ENCODE data around the gene VAMP3.
A peak's percentile ranks its signal among the peaks of the same experiment; 100 is the strongest.
"Not testable (repeated sequence)": the region's sequence is repeated elsewhere in the genome, so short reads cannot be mapped to it uniquely, and the experiment has no call there.

VAMP3 gene

DNA sequence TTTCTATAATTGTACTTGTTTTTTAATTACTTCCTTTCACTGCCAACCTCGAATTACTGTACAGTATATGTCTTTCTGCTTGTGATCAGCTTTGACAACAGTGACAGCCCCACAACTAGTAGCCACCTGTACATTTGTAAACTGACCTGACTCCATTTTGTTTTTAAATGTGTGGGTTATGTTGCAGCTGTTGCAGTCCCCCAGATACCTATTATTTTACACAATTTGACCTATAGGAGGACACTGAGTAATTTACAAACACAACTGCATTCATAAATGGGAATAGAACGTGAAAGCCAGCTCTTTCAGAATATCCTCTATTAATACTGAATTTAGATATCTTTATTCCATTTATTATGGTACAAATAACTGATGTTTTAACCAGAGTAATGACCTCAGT is 2.5 kb upstream of the VAMP3 start:
- DNase-seq (ENCODE audit: low read depth in 2 of 2) = no peak

DNA sequence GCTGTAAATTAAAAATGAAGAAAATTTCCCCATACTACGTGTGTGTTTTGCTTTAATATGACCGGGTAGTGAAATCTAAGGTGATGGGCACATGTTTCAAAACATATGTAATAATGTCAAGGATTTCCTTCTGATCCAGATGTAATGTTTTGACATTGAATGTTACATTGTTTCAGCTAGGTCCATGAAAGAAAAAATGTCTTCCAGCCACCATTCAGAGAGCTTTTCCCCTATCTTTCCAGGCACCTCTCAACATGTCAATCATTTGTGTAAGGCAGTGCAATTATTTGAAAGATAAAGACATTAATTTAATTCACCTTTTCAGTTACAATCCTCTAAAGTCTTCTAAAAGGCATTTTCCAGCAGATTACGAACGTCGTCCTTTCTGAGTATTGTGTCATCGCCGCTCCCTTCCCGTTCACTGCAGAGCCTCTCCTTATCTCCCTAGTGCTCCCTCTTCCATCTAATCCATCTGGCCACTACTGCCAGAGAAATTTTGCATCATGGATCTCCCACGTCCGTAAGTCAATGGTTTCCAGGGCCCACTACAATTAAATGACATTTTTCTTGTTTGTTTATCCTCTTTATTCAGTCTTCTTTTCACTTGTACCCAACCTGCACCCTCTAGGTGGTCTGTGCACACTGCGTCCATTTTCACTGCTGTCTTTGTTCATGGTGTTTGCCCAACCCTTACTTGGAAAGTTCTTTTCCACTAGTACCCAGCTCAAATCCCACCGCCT is 1.3 kb upstream of the VAMP3 start:
- DNase-seq (ENCODE audit: low read depth in 2 of 2) = no peak

- DNase-seq (ENCODE audit: low read depth in 2 of 2) = no peak
These were observed 463 bp upstream of the VAMP3 start for GRCh38 chr1:7770669-7770996.

- no peak for DNase-seq (ENCODE audit: low read depth in 2 of 2)
These were observed 765 bp downstream of the VAMP3 start for GRCh38 chr1:7771823-7772299.

DNA sequence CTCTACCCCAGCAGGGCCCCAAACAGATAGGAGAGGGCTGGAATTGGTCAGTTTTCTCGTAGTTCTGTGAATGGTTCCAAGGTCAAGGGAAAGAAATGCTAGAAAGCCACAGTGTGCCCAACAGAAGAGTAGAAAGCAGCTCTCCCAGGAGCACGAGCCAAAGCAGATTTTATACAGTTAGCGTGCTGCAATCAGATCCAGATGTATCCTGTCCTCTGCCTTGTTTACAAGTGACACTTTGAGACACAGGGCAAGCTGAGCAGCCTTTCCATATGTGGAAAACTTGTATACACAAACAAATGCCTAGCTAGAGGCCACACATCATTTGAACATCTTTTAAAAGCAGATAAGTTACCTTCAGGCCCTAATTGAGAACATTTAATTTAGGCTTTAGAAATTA is 6.5 kb downstream of the VAMP3 start:
- no peak for DNase-seq (ENCODE audit: low read depth in 2 of 2)

- DNase-seq (ENCODE audit: low read depth in 2 of 2) = no peak
These were observed 7.1 kb downstream of the VAMP3 start for GRCh38 chr1:7778133-7778628.

DNA sequence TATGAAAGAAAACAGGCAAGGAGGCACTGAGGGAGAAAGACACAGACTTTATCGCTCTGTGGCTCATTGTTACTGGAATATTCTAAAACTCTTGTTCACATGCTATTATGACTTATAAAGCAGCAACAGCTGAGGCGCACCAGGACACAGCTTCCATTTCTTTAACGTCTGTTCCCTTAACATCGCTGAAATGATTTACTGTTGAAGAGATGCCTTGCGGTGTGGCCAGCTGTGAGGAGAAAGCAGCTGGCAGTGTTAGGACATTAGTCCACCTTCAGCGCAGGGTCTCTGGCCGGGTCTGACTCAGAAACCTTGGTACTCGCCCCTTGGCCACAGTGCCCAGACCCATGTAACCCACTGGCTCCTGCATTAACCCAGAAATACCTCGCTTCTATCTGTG is 9.9 kb downstream of the VAMP3 start:
- no peak for DNase-seq (ENCODE audit: low read depth in 2 of 2)

GRCh38 chr1:7781501-7781900 is 10.4 kb downstream of the VAMP3 start:
- no peak for DNase-seq (ENCODE audit: low read depth in 2 of 2)

DNA sequence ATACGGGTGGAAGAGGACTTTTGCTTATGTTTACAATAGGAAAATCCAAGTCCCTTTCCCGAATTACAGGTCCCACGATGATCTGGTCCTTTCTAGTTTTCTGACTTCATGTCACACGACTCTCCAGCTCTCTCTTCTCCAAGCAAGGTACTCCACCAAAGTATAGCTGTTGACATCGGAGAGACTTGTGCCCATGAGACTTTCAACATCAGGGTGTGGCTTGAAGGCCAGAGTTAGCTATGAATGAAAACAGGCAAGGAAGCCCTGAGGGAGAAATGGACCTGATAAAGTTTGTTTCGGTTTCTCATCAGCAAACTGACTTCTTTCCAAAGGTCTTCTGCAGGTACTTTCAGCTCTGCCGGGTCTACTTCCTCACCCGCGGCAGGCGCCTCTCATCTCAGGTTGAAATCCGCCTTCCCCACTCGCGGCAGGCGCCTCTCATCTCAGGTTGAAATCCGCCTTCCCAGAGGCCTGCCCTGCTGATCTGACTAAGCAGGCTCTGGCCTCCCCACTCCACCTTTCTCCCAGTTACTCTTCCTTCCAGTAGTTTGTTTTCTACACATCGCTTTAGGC is 10.9 kb downstream of the VAMP3 start:
- no peak for DNase-seq (ENCODE audit: low read depth in 2 of 2)

DNA sequence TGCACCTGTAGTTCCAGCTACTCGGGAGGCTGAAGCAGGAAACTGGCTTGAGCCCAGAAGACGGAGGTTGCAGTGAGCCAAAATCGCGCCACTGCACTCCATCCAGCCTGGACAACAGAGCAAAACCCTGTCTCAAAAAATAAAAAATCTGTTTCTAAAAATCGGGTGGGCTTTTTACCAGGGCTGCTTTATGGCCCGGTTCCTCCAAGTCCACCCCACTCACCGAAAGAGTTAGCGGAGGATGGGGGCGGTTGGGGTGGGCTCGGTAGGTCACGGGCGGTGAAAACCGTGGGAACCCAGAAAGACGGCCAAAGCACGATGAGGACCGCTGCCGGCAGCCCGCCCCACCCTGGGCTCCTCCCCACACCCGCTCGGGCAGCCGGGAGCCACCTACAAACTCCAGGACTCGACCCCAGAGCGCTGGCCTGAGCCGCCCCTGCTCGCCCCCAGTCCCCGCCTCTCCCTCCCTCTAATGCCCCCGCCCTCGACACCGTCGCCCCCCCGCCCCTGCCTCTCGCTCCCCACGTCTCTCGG is 12.1 kb downstream of the VAMP3 start:
- peak in 1 of 2 donors; percentile 12 for DNase-seq (ENCODE audit: low read depth in 2 of 2)

- DNase-seq (ENCODE audit: low read depth in 2 of 2) = peak; percentile 69 to 84
These were observed 12.9 kb downstream of the VAMP3 start, which contains the start of gene PER3 for GRCh38 chr1:7783826-7784491. PER3 (plus strand) TSS chr1:7784291; CDS start chr1:7784878, 587 bp downstream.

GRCh38 chr1:7784492-7785071 is 13.5 kb downstream of the VAMP3 start:
- no peak for DNase-seq (ENCODE audit: low read depth in 2 of 2)

DNA sequence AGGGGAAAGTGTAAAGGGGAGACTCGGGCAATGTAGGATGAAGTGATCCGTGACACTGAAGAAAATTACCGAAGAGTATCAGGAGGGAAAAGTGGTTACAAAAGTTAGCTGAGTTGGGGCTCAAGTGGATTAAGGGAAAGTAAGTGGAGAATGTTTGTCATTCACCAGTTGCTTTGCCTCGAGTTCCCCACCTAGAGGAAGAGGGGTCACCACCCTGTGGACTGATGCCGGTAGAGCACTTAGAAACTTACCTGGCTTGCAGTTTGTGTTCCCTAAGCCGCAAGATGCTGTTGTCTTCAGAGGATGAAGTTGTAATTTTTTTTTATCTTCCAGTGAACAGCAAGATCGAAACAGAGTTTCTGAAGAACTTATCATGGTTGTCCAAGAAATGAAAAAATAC is 14.0 kb downstream of the VAMP3 start:
- DNase-seq (ENCODE audit: low read depth in 2 of 2) = no peak

- no peak for DNase-seq (ENCODE audit: low read depth in 2 of 2)
These were observed 15.7 kb downstream of the VAMP3 start for GRCh38 chr1:7786795-7787194.

GRCh38 chr1:7789828-7790227 is 18.7 kb downstream of the VAMP3 start:
- no peak for DNase-seq (ENCODE audit: low read depth in 2 of 2)

DNA sequence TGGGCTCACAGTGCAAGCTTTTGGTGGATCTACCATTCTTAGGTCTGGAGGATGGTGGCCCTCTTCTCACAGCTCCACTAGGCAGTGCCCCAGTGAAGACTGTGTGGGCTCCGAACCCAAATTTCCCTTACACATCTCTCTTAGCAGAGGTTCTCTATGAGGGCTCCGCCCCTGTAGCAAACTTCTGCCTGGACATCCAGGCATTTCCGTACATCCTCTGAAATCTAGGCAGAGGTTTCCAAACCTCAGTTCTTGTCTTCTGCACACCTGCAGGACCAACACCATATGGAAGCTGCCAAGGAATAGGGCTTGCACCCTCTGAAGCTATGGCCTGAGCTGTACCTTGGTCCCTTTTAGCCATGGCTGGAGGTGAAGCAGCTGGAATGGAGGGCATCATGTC is 19.9 kb downstream of the VAMP3 start:
- not testable (repeated sequence) for DNase-seq (ENCODE audit: low read depth in 2 of 2)

- no peak for DNase-seq (ENCODE audit: low read depth in 2 of 2)
These were observed 24.3 kb downstream of the VAMP3 start for GRCh38 chr1:7795406-7795805.

GRCh38 chr1:7805460-7805859 is 34.4 kb downstream of the VAMP3 start:
- no peak for DNase-seq (ENCODE audit: low read depth in 2 of 2)

DNA sequence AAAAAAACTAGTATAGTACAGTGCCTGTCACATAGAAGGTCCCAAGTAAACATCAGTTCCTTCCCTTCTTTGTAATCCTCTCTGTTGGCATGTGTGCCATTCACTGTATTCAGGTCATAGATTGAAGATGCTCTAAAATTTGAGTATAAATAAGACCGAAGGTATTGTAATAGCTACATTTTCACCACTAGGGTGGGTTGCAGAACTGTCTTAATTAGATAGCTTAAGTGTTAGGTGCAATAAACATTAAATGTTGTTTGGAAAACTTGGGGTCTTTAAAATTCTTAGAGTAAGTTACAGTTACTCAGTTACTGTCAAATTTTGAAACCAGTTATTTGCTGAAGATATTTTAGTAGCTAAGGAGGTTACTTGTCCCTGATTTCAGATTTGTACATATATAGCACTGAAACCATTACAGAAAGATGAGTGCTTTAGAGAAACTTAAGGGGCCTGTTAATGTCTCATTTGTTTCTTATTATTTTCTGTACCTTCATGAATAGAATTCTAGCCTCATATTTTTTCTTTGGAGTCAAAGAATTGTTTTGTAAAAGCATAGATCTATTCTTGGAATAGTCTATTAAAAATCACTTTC is 37.3 kb downstream of the VAMP3 start:
- DNase-seq (ENCODE audit: low read depth in 2 of 2) = no peak

- DNase-seq (ENCODE audit: low read depth in 2 of 2) = no peak
These were observed 38.6 kb downstream of the VAMP3 start for GRCh38 chr1:7809742-7810141.

DNA sequence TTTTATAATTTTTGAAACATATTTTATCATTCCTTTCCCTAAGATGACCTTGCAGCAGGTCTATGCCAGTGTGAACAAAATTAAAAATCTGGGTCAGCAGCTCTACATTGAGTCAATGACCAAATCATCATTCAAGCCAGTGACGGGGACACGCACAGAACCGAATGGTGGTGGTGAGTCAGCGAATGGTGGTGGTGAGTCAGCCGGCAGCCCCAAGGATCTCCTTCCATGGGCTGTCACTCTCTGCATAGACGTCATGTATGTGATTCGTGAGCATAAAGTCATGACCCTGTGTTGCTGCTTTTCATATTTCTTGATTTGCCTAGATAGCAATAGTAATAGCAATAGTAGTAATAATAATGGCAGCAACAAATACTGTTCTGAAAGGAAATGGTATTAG is 39.3 kb downstream of the VAMP3 start:
- DNase-seq (ENCODE audit: low read depth in 2 of 2) = peak in 1 of 2 donors; percentile 21

GRCh38 chr1:7811476-7811875 is 40.4 kb downstream of the VAMP3 start:
- DNase-seq (ENCODE audit: low read depth in 2 of 2) = no peak

Data from stimulated activated CD4-positive, alpha-beta T cell treated with anti-CD3 and anti-CD28 coated beads, Interleukin-15, amount 100 ng/mL, for 48 hours (primary cell).